Measurements from ENCODE around the gene UNC45A. TPM values are rescaled to one million over a fixed set of nuclear protein-coding genes. Genes with fewer than 3 reads are reported as not detected.

Gene UNC45A
- total and polyA plus RNA-seq, 2 of the 8 experiments (the other 6 are each of a cell fraction or from before 2014, with no cell fraction given): 74.1 to 84.2 TPM

GRCh38 chr15:90916461-90916860 is 18.6 kb upstream of the UNC45A start:
- no peaks in the 10 kb centered on the region; a peak in 4 of 8 replicates for H3K36me3 ChIP-seq (ENCODE audit: control insufficient read depth in 2 of 4, insufficient read depth in 4 of 4, low read length in 3 of 4)
- CTCF ChIA-PET (ENCODE audit: partially characterized antibody): interaction anchor here (1.9 to 6.8 kb wide), 2 partner anchors 16 to 20 kb away, joined by 8 to 87 read pairs; partner anchors contain the start of genes HDDC3 and UNC45A
- TF ChIP-seq SAP30 (IDR thresholded peaks at IDR 0.05; ENCODE audit: insufficient read depth, insufficient replicate concordance, low read length) (no peak), TEAD4 (IDR thresholded peaks at IDR 0.05; ENCODE audit: low read depth, low read length) (no peak), RXRA (IDR thresholded peaks at IDR 0.05; ENCODE audit: insufficient read depth, low read depth, low read length) (no peak), GTF2F1 (IDR thresholded peaks at IDR 0.05; ENCODE audit: borderline replicate concordance, low read depth, low read length) (no peak), TCF12 (IDR thresholded peaks at IDR 0.05; ENCODE audit: low read depth, low read length) (no peak), CBX8 (IDR thresholded peaks at IDR 0.05; ENCODE audit: borderline replicate concordance, low read depth, low read length) (no peak), SIRT6 (IDR thresholded peaks at IDR 0.05; ENCODE audit: low read length) (no peak), CHD1 (IDR thresholded peaks at IDR 0.05; ENCODE audit: low read depth, low read length) (no peak)
- TF ChIP-seq, protein P1, sequence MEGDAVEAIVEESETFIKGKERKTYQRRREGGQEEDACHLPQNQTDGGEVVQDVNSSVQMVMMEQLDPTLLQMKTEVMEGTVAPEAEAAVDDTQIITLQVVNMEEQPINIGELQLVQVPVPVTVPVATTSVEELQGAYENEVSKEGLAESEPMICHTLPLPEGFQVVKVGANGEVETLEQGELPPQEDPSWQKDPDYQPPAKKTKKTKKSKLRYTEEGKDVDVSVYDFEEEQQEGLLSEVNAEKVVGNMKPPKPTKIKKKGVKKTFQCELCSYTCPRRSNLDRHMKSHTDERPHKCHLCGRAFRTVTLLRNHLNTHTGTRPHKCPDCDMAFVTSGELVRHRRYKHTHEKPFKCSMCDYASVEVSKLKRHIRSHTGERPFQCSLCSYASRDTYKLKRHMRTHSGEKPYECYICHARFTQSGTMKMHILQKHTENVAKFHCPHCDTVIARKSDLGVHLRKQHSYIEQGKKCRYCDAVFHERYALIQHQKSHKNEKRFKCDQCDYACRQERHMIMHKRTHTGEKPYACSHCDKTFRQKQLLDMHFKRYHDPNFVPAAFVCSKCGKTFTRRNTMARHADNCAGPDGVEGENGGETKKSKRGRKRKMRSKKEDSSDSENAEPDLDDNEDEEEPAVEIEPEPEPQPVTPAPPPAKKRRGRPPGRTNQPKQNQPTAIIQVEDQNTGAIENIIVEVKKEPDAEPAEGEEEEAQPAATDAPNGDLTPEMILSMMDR (IDR thresholded peaks at IDR 0.05; ENCODE audit: control extremely low read depth in 1 of 3, insufficient read depth in 1 of 3, low read depth in 1 of 3, low read length in 3 of 3): no peak
- TF ChIP-seq, protein P2, sequence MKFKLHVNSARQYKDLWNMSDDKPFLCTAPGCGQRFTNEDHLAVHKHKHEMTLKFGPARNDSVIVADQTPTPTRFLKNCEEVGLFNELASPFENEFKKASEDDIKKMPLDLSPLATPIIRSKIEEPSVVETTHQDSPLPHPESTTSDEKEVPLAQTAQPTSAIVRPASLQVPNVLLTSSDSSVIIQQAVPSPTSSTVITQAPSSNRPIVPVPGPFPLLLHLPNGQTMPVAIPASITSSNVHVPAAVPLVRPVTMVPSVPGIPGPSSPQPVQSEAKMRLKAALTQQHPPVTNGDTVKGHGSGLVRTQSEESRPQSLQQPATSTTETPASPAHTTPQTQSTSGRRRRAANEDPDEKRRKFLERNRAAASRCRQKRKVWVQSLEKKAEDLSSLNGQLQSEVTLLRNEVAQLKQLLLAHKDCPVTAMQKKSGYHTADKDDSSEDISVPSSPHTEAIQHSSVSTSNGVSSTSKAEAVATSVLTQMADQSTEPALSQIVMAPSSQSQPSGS (IDR thresholded peaks at IDR 0.05; ENCODE audit: low read length): no peak

More at GRCh38 chr15:90916461-90916860, 18.6 kb upstream of the UNC45A start:
- DNase-seq (ENCODE audit: low read depth in 1 of 2, low spot score in 2 of 2) (no peak), FAIRE-seq (no peak)
- Histone ChIP-seq H2AK5ac (ENCODE audit: low read depth, low read length) (no peak overlapping the region), H3K79me2 (ENCODE audit: control insufficient read depth in 1 of 2, insufficient read depth in 2 of 2, low read length in 2 of 2) (no peaks in the 10 kb centered on the region), H4K91ac (replicated peaks; ENCODE audit: insufficient read length, low read length) (no peak overlapping the region), H3K23ac (ENCODE audit: insufficient read length) (no peak overlapping the region), H3K4me3 (ENCODE audit: extremely low read depth in 1 of 4, insufficient read depth in 2 of 4, low read depth in 3 of 4, low read length in 4 of 4) (no peak overlapping the region), H2AFZ (ENCODE audit: low read length) (no peak overlapping the region), H3K23me2 (ENCODE audit: low read depth, low read length) (no peaks in the 10 kb centered on the region), H3K4me2 (ENCODE audit: insufficient read depth in 1 of 2, low read depth in 2 of 2, low read length in 2 of 2) (no peak overlapping the region), H2BK120ac (replicated peaks; ENCODE audit: low read depth, low read length) (no peak overlapping the region), H3K18ac (ENCODE audit: extremely low read depth, low read length) (no peak overlapping the region), H3K4me1 (replicated peaks in 1 of 4; ENCODE audit: control insufficient read depth in 3 of 4, insufficient read depth in 4 of 4, low read length in 3 of 4) (peaks cover 0 to 2% (median 0%) of the 10 kb centered on the region in 4 experiments; a peak in 2 of 7 replicates), H3K27ac (ENCODE audit: low read depth, low read length) (no peak overlapping the region), H3K9ac (replicated peaks in 1 of 4; ENCODE audit: extremely low read depth in 1 of 4, low read depth in 3 of 4, low read length in 3 of 4) (no peak overlapping the region), H3K4ac (replicated peaks; ENCODE audit: insufficient read length, low read depth, low read length) (no peak overlapping the region), H4K8ac (ENCODE audit: extremely low read depth, insufficient read depth, low read length) (no peak overlapping the region; the same call in 1 of the 2 replicates), H2BK20ac (ENCODE audit: low read length) (no peak overlapping the region), H2BK5ac (ENCODE audit: low read depth, low read length) (peak overlapping the region; percentile 13; the same call in 1 of the 2 replicates), H3K14ac (ENCODE audit: insufficient read length) (no peak overlapping the region), H3K79me1 (ENCODE audit: low read depth, low read length) (no peaks in the 10 kb centered on the region), H4K20me1 (replicated peaks in 1 of 2; ENCODE audit: control insufficient read depth in 1 of 2, insufficient read depth in 2 of 2, low read length in 2 of 2) (peaks cover 2 to 3% of the 10 kb centered on the region in 2 experiments), H3K27me3 (replicated peaks in 1 of 4; ENCODE audit: control insufficient read depth in 3 of 4, extremely low read depth in 1 of 4, insufficient read depth in 3 of 4, low read length in 3 of 4) (no peaks in the 10 kb centered on the region), H4K5ac (ENCODE audit: insufficient read length, low read depth, low read length) (no peak overlapping the region), H2BK15ac (ENCODE audit: low read length) (no peak overlapping the region), H3K56ac (replicated peaks; ENCODE audit: insufficient read length, low read depth, low read length) (no peak overlapping the region), H3K9me3 (ENCODE audit: insufficient read depth in 2 of 2, low read depth in 1 of 2, low read length in 1 of 2) (no peaks in the 10 kb centered on the region), H2BK12ac (ENCODE audit: low read depth, low read length) (no peak overlapping the region)
- POLR2A ChIA-PET (ENCODE audit: partially characterized antibody): no interaction called here
- 83% methylated on average over 11 of the region's 11 CpGs; no CpG with 5 or more reads in 1 of the 2 experiments for WGBS, 2 experiments (ENCODE audit: extremely low coverage in 1 of 2, insufficient coverage in 1 of 2, insufficient read length in 1 of 2, insufficient replicate concordance in 2 of 2, low coverage in 1 of 2, low lambda C conversion rate in 2 of 2, missing lambda C conversion rate in 1 of 2)
